IMR-90 (cell line): ENCODE results near the gene ANK2. TPM values are rescaled to one million over a fixed set of nuclear protein-coding genes. Genes with fewer than 3 reads are reported as not detected.

Experiments used
- ATAC-seq: fragments of 200-7000 bp; cut with Tn5 transposase; 2 replicates; pipeline ENCODE4 v1.9.1; 2020; ENCODE audit warnings: low read depth, mild to moderate bottlenecking, moderate library complexity
- BruUV-seq: library from RNA; stranded (reverse); fragments of 400-500 nt; replicated peaks from 2 replicates; lab custom pipeline; 2021; lab: Mats Ljungman, UMichigan
- CTCF ChIA-PET: fragments of 300-600 bp; formaldehyde crosslinking; extraction: SDS; loops from one replicate; lab custom pipeline; 2021; ENCODE audit warnings: antibody characterized with exemption; lab: Yijun Ruan, JAX
- POLR2A ChIA-PET: fragments of 300-600 bp; sonication (Branson Sonifier 250); formaldehyde crosslinking; loops from one replicate; lab custom pipeline; 2022; ENCODE audit warnings: antibody characterized with exemption; ENCODE audit not compliant: unreplicated experiment; lab: Charles Lee
- DNase-seq: peaks from one replicate; pipeline ENCODE4 v3.0.0; 2013
- H2AFZ ChIP-seq: replicated peaks from 2 replicates; pipeline ENCODE3; 2013; ENCODE audit warnings: low read length, mild to moderate bottlenecking; ENCODE audit not compliant: poor library complexity
- H2AK5ac ChIP-seq: 2 replicates; pipeline ENCODE4 v1.6.1; 2013; ENCODE audit warnings: low read depth, low read length, inconsistent platforms
- H2AK9ac ChIP-seq: replicated peaks from 2 replicates; pipeline ENCODE3; 2013; ENCODE audit warnings: mild to moderate bottlenecking, low read depth, low read length, moderate library complexity; ENCODE audit not compliant: poor library complexity
- H2BK120ac ChIP-seq: 2 replicates; pipeline ENCODE4 v1.6.1; 2013; ENCODE audit warnings: low read depth, low read length, inconsistent platforms
- H2BK15ac ChIP-seq: 3 replicates; pipeline ENCODE4 v1.6.1; 2013; ENCODE audit warnings: low read depth, low read length, inconsistent platforms
- H2BK20ac ChIP-seq: 2 replicates; pipeline ENCODE4 v1.6.1; 2013; ENCODE audit warnings: low read depth, mild to moderate bottlenecking, inconsistent platforms, low read length, moderate library complexity
- H2BK5ac ChIP-seq: 2 replicates; pipeline ENCODE4 v1.6.1; 2013; ENCODE audit warnings: mild to moderate bottlenecking, low read depth, low read length, inconsistent platforms; ENCODE audit not compliant: poor library complexity, severe bottlenecking
- H3K14ac ChIP-seq: replicated peaks from 2 replicates; pipeline ENCODE4 v1.6.1; 2013; ENCODE audit warnings: low read depth, low read length, inconsistent platforms
- H3K18ac ChIP-seq: 2 replicates; pipeline ENCODE4 v1.6.1; 2013; ENCODE audit warnings: low read depth, low read length, control low read depth
- H3K23ac ChIP-seq: 2 replicates; pipeline ENCODE4 v1.6.1; 2013; ENCODE audit warnings: low read depth, low read length, inconsistent platforms
- H3K27ac ChIP-seq: 2 replicates; pipeline ENCODE4 v1.5.1; 2013; ENCODE audit warnings: mild to moderate bottlenecking, control low read depth, low read length; ENCODE audit not compliant: insufficient read depth
- H3K27me3 ChIP-seq: 2 replicates; pipeline ENCODE4 v1.6.1; 2013; ENCODE audit warnings: low read length; ENCODE audit not compliant: control insufficient read depth, insufficient read depth
- H3K36me3 ChIP-seq: 2 replicates; pipeline ENCODE4 v1.6.1; 2013; ENCODE audit warnings: low read length, mixed read lengths; ENCODE audit not compliant: control insufficient read depth, insufficient read depth
- H3K4ac ChIP-seq: 2 replicates; pipeline ENCODE4 v1.6.1; 2013; ENCODE audit warnings: low read depth, low read length, inconsistent platforms
- H3K4me1 ChIP-seq: 2 replicates; pipeline ENCODE4 v1.6.1; 2013; ENCODE audit warnings: low read length, mixed read lengths; ENCODE audit not compliant: control insufficient read depth, insufficient read depth
- H3K4me2 ChIP-seq: 2 replicates; pipeline ENCODE4 v1.6.1; 2013; ENCODE audit warnings: low read depth, mild to moderate bottlenecking, control low read depth, low read length, moderate library complexity
- H3K4me3 ChIP-seq: 2 replicates; pipeline ENCODE4 v1.5.1; 2013; ENCODE audit warnings: low read depth, mild to moderate bottlenecking, control low read depth, low read length, moderate library complexity; ENCODE audit not compliant: insufficient read depth
- H3K56ac ChIP-seq: 2 replicates; pipeline ENCODE4 v1.6.1; 2013; ENCODE audit warnings: low read length, inconsistent platforms; ENCODE audit not compliant: insufficient read depth; ENCODE audit errors: extremely low read depth
- H3K79me1 ChIP-seq, 2 experiments: 2 replicates each; pipeline ENCODE4 v1.6.1; 2013; ENCODE audit warnings: low read length in 2 of 2, inconsistent platforms in 1 of 2, low read depth in 1 of 2
- H3K9ac ChIP-seq: 2 replicates; pipeline ENCODE4 v1.6.1; 2013; ENCODE audit warnings: low read depth, low read length, control low read depth
- H3K9me1 ChIP-seq: 2 replicates; pipeline ENCODE4 v1.6.1; 2013; ENCODE audit warnings: low read length, inconsistent platforms; ENCODE audit not compliant: insufficient read depth
- H3K9me3 ChIP-seq: 2 replicates; pipeline ENCODE4 v1.6.1; 2013; ENCODE audit warnings: low read length; ENCODE audit not compliant: control insufficient read depth, insufficient read depth
- H4K20me1 ChIP-seq: 2 replicates; pipeline ENCODE4 v1.6.1; 2013; ENCODE audit warnings: low read length, inconsistent platforms; ENCODE audit not compliant: insufficient read depth
- H4K5ac ChIP-seq: 2 replicates; pipeline ENCODE4 v1.6.1; 2013; ENCODE audit warnings: mild to moderate bottlenecking, low read depth, low read length, control low read depth
- H4K8ac ChIP-seq, 2 experiments: 2 replicates each; pipeline ENCODE4 v1.6.1; 2013; ENCODE audit warnings: low read depth in 2 of 2, low read length in 2 of 2, control low read depth in 1 of 2, inconsistent platforms in 1 of 2
- H4K91ac ChIP-seq: 2 replicates; pipeline ENCODE4 v1.6.1; 2013; ENCODE audit warnings: low read depth, low read length, inconsistent platforms; ENCODE audit not compliant: insufficient read depth
- CHD1 ChIP-seq: IDR thresholded peaks from 2 replicates; pipeline ENCODE4 v1.6.1; 2012; ENCODE audit warnings: low read depth, low read length, improper control_type of control experiment
- CTCF ChIP-seq: conservative IDR thresholded peaks from 2 replicates; pipeline ENCODE4 v1.5.1; 2012; ENCODE audit warnings: mild to moderate bottlenecking, low read depth, low read length, improper control_type of control experiment
- ELK1 ChIP-seq: fragments of 150-350 bp; IDR thresholded peaks from 2 replicates; pipeline ENCODE4 v1.6.1; 2016; ENCODE audit warnings: low read depth, mild to moderate bottlenecking, low read length, moderate library complexity, borderline replicate concordance
- FOS ChIP-seq: fragments of 150-350 bp; IDR thresholded peaks from 2 replicates; pipeline ENCODE4 v1.6.1; 2016; ENCODE audit warnings: low read depth, low read length
- MAFK ChIP-seq: IDR thresholded peaks from 2 replicates; pipeline ENCODE4 v1.6.1; 2012; ENCODE audit warnings: low read depth, low read length, improper control_type of control experiment
- MAZ ChIP-seq: IDR thresholded peaks from 2 replicates; pipeline ENCODE4 v1.6.1; 2012; ENCODE audit warnings: low read depth, mild to moderate bottlenecking, low read length, improper control_type of control experiment, moderate library complexity, borderline replicate concordance
- MXI1 ChIP-seq: IDR thresholded peaks from 2 replicates; pipeline ENCODE4 v1.6.1; 2012; ENCODE audit warnings: low read depth, mild to moderate bottlenecking, low read length, moderate library complexity, borderline replicate concordance
- NFE2L2 ChIP-seq: fragments of 150-350 bp; IDR thresholded peaks from 2 replicates; pipeline ENCODE4 v1.6.1; 2016; ENCODE audit warnings: low read depth, mild to moderate bottlenecking, low read length
- POLR2A ChIP-seq: IDR thresholded peaks from 2 replicates; pipeline ENCODE4 v1.6.1; 2012; ENCODE audit warnings: mild to moderate bottlenecking, low read depth, low read length
- RAD21 ChIP-seq: IDR thresholded peaks from 2 replicates; pipeline ENCODE4 v1.6.1; 2012; ENCODE audit warnings: low read length, improper control_type of control experiment
- RCOR1 ChIP-seq: IDR thresholded peaks from 2 replicates; pipeline ENCODE4 v1.6.1; 2012; ENCODE audit warnings: mild to moderate bottlenecking, low read length, improper control_type of control experiment; ENCODE audit not compliant: insufficient replicate concordance
- SMC3 ChIP-seq: fragments of 150-350 bp; IDR thresholded peaks from 2 replicates; pipeline ENCODE4 v1.6.1; 2016; ENCODE audit warnings: low read depth, mild to moderate bottlenecking, antibody characterized with exemption, low read length, moderate library complexity
- USF2 ChIP-seq: fragments of 150-350 bp; IDR thresholded peaks from 2 replicates; pipeline ENCODE4 v1.6.1; 2017; ENCODE audit warnings: mild to moderate bottlenecking, antibody characterized with exemption, low read length, low read depth
- dilution Hi-C: fragments of 300-500 bp; cut with HindIII; formaldehyde crosslinking; loops from one replicate; pipeline ENCODE4 v1.14.3; 2018; ENCODE audit warnings: low sequenced_read_pairs; ENCODE audit not compliant: unreplicated experiment
- in situ Hi-C: fragments of 300-500 bp; cut with MboI; formaldehyde crosslinking; loops from 3 replicates; pipeline ENCODE4 v1.14.3; 2019; ENCODE audit warnings: low sequenced_read_pairs, inconsistent platforms, mixed read lengths
- intact Hi-C: fragments of 100-400 bp; cut with micrococcal nuclease; formaldehyde crosslinking; loops from 2 replicates; pipeline ENCODE4 v1.10.0; 2022
- polyA plus RNA-seq, 3 experiments: library from polyadenylated mRNA; depleted of rRNA; stranded (reverse); fragments of >200 nt; gene quantifications; 2 replicates each; pipeline ENCODE4 v1.2.3, GENCODE V29; 2012; ENCODE audit warnings: low replicate concordance in 1 of 3
- total RNA-seq: library from RNA; depleted of rRNA; stranded (reverse); fragments of >200 nt; gene quantifications from 2 replicates; pipeline ENCODE4 v1.2.3, GENCODE V29; 2012

The ANK2 gene
- total and polyA plus RNA-seq, 2 of the 4 experiments (the other 2 are of a cell fraction) = 0.82 to 6.6 TPM

GRCh38 chr4:113094802-113095201 is 45.3 kb downstream of the ANK2 start:
- H3K4me3 ChIP-seq = no peak overlapping the region
- H3K9ac ChIP-seq = no peak overlapping the region
- no peaks in the 10 kb centered on the region for H3K9me1 ChIP-seq
- no peaks in the 10 kb centered on the region for H3K36me3 ChIP-seq
- no peak overlapping the region for H2BK20ac ChIP-seq
- CTCF ChIA-PET = no interaction called here
- no peak overlapping the region for H2BK120ac ChIP-seq
- no peaks in the 10 kb centered on the region for H3K27me3 ChIP-seq
- intact Hi-C loops (loop anchor here (5.0 kb wide), 1 partner anchor 328 kb away; no protein-coding TSS in a partner anchor), dilution Hi-C loops (no loop called here), in situ Hi-C loops (no loop called here)
- TF ChIP-seq CHD1 (no peak), MAFK (no peak), MAZ (no peak), USF2 (no peak), POLR2A (no peak), NFE2L2 (no peak), SMC3 (no peak), RAD21 (peak; percentile 41; the same call in 1 of the 2 replicates), FOS (no peak), ELK1 (no peak), CTCF (peak; percentile 39), MXI1 (no peak), RCOR1 (no peak)
- H3K4me1 ChIP-seq = no peaks in the 10 kb centered on the region
- DNase-seq = no peak
- no peak overlapping the region for H2BK15ac ChIP-seq
- no peak overlapping the region for H3K56ac ChIP-seq
- H2AFZ ChIP-seq = no peak overlapping the region
- no peak overlapping the region for H2AK5ac ChIP-seq
- no peak overlapping the region for H4K8ac ChIP-seq
- H3K27ac ChIP-seq = no peak overlapping the region
- H2AK9ac ChIP-seq = no peak overlapping the region
- BruUV-seq = no TSS peak
- no peaks in the 10 kb centered on the region for H3K79me1 ChIP-seq
- peak; percentile 56; the same call in 1 of the 2 replicates for ATAC-seq
- H3K14ac ChIP-seq = no peak overlapping the region
- no peaks in the 10 kb centered on the region for H3K9me3 ChIP-seq
- H3K4ac ChIP-seq = no peak overlapping the region
- H3K23ac ChIP-seq = no peak overlapping the region
- POLR2A ChIA-PET = interaction anchor here (0.6 kb wide), 1 partner anchor 885 kb away, joined by 3 read pairs; the partner anchor contains the start of gene ARSJ
- no peak overlapping the region for H3K18ac ChIP-seq
- no peaks in the 10 kb centered on the region for H4K20me1 ChIP-seq
- no peak overlapping the region for H4K91ac ChIP-seq
- no peak overlapping the region for H4K5ac ChIP-seq
- no peak overlapping the region for H3K4me2 ChIP-seq
- H2BK5ac ChIP-seq = no peak overlapping the region
